Limb (tissue), 2 donors: ENCODE measurements around the gene KRTAP5-2.

Source experiments
- DNase-seq, 2 donors: peaks; one replicate each; pipeline ENCODE4 v3.0.0-alpha.2; 2016; ENCODE audit errors: extremely low spot score in 2 of 2

The KRTAP5-2 gene

GRCh38 chr11:1567721-1568100 lies 30.4 kb downstream of the KRTAP5-2 start:
- no peak for DNase-seq

- no peak for DNase-seq
These were observed 30.9 kb downstream of the KRTAP5-2 start for GRCh38 chr11:1567052-1567720.

DNA sequence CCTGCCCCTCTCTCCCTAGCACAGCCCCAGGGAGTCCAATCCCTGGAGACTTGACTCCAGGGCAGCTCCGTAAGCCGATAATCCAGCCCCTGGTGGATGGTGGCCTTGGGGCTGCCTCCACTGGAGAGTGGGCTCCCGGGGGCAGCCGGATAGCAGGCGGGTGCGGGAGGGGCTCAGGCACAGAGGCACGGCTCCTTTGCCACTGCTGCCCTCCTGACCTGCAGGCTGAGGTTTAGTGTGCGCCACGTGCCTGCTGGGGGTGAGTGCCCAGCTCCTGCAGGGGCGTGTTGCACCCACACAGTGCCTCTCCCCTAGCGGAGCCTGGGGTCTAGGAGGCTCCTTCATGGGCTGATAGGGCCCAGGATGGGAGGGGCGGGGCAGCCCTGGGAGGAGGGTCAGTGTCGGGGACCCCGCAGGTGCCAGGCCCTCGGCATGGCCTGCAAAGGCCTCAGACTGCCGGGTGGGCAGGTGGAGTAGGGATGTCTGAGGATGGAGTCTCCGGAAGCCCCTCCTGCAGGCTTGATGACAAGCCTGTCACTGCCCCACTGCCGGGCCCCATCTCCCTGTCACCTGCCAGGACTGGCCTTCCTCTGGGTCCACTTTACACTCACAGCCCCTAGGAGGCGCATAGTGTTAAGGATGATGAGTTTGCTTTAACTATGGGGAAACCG lies 31.6 kb downstream of the KRTAP5-2 start:
- DNase-seq, result no peak

DNA sequence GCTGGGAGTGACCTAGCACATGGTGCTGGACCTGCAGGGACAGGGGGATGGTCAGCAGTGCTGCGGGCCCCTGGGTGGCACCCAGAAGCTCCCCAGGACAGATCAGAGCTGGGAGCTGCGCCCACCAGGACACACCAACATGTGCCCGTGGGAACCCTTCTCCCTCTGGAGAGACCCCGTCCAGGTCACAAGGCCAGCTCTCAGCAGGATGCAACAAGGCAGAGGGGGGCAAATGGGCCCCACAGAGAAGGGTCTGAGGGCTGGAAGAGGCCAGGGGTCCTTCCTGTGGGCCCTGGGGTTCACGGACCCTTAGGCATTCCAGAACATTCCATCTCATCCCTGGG lies 32.2 kb downstream of the KRTAP5-2 start:
- DNase-seq, result no peak

DNA sequence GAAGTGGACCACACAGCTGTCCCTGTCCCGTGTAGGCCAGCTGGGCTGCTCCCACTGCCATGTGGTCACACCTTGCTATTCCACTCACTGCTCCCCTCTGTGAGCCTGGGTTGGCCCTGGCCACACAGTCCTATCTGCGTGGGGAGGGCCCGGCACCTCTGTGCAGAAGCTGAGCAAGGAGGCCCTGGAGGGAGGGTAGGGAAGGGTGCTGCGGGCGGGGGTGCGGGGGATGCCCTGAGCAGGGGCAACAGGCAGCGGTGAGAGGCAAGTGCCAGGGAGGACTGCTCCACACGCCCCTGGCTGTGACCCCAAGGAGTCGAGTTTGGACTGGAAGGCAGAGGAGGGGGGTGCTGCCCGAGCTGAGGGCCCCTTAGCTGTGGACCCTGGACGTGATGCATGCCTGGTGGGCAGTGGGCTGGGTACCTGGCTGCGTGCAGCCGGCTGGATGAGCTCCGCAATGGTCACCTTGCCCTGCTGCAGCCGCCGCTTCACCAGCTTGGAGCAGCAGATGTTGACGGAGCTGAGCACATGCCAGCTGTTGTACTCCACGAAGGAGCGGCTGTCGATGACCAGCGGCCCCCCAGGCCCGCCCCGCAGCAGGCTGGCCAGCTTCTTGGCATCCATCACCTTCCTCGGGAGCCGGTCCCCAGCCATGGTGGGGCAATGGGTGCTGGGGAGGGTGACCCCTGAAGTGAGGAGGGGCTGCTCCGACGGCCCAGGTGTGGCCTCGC lies 32.8 kb downstream of the KRTAP5-2 start:
- DNase-seq, result peak in 1 of 2 donors; percentile 35

GRCh38 chr11:1564535-1565172 lies 33.4 kb downstream of the KRTAP5-2 start:
- DNase-seq, result peak; percentile 47 to 86

DNA sequence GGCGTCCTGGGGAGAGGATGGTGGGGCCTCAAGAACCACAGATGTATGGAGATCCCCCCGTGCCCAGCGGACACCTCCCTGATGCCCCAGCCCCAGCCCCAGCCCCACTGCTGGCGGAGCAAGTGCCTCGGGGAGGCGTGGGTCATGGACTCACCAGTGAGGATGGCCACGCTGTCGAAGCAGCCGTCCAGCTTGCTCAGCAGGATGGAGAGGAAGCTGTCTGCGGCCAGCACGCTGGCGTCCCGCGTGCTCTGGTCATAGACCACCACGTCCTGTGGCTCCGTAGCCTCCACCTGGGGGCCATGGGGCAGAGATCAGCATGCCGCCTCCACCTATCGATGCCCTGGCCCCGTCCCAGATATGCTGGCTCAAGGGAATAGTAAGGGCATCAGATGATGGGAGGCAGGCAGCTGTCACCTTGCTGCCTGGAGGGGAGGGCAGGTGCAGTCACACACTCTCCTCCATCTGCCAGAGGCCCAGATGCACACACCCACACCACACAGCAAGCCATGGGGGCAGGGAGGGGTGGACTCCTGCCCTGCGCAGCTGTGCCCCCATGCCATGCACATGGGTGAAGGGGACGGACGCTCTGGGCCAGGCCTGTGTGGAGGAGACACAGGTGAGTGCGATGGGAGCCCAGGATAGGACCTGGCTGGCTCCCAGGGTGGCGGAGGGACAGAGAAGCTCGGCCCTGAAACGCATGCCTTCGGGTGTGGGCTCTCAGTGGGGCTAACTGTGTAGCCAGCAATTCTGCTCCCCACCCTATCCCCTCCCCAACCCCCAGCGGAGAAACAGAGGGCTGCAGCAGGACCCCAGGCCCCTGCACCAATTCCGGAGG lies 34.2 kb downstream of the KRTAP5-2 start:
- DNase-seq, result no peak

GRCh38 chr11:1563149-1563638 lies 34.9 kb downstream of the KRTAP5-2 start:
- DNase-seq, result peak in 1 of 2 donors; percentile 30

DNA sequence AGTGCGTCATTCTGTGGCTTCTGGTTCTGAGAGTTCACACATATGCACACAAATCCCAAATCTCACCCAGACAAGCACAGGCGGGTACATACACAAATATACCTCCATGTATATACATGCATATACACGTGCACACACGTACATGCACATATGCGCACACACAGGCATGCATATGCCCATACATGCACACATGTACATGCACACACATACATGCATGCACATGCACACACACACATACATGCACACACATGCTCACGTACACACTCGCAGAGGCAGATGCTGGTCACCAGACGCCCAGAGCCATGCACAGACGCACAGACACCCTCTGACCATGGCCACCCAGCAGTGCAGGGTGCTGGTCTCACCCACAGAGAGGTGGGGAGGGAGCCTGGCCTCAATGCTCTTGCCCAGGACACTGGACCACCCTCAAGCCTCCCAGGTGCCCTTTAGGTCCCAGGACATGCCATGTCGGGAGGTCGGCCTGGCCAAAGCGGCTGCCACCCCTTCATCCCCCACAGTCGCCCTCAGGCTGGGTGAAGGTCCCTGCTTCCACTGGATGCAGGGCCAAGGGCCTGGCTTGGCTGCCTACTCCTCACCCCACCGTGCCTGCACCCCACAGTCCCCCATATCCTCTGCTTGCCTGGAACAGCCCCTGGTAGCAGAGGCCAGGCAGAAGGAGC lies 35.5 kb downstream of the KRTAP5-2 start:
- no peak for DNase-seq

DNA sequence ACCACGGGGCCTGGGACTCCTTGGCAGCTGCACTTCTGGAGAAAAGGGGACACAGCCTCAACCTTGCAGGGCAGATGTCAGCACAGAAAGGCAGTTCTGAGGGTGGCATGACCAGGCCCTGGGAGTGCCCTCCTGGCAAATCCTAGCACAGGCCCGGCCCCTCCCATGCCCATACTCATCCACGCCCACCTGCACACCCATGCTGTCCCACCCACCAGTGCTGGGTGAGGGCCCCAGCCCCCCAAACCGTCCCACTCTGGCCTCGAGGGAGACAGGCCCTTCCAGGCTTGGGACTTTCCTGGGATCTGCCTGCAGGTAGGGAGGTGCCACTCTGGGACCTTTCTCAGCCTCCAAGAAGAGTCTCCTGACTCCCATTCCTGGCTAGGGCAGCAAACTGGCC lies 36.1 kb downstream of the KRTAP5-2 start:
- DNase-seq, result no peak

- DNase-seq, result no peak
These were observed 36.8 kb downstream of the KRTAP5-2 start for GRCh38 chr11:1561266-1561665.

GRCh38 chr11:1560649-1561251 lies 37.3 kb downstream of the KRTAP5-2 start:
- no peak for DNase-seq

DNA sequence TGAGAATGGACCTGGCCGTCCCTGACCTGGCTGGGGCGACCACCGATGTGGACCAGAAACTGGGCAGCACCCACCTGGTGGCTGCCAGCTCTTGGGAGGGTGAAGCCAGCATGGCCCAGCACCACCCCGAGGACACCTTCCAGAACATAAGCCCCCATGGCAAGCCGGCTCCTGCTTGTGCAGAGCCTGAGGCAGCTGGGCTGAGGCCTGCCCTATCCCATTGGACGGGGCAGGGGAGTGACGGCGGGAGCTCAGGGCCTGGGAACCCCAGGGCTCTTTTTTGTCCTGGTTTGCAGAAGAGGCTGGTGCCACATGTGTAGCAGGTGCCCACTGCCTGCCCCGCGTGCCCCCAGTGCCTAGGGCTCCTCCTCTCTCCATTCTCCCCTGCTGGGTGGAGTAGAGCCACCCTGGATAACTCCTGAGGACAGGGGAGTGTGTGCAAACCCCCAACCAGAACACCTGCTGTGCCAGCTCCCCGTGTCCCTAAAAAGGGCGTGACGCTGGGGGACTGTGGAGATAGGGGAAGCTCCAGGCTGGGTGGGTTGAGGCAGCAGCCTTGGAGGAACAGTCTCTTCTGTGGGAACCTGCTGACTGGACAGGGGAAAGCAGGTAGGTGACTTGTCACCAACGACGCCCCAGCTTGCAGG lies 38.0 kb downstream of the KRTAP5-2 start:
- no peak for DNase-seq

DNA sequence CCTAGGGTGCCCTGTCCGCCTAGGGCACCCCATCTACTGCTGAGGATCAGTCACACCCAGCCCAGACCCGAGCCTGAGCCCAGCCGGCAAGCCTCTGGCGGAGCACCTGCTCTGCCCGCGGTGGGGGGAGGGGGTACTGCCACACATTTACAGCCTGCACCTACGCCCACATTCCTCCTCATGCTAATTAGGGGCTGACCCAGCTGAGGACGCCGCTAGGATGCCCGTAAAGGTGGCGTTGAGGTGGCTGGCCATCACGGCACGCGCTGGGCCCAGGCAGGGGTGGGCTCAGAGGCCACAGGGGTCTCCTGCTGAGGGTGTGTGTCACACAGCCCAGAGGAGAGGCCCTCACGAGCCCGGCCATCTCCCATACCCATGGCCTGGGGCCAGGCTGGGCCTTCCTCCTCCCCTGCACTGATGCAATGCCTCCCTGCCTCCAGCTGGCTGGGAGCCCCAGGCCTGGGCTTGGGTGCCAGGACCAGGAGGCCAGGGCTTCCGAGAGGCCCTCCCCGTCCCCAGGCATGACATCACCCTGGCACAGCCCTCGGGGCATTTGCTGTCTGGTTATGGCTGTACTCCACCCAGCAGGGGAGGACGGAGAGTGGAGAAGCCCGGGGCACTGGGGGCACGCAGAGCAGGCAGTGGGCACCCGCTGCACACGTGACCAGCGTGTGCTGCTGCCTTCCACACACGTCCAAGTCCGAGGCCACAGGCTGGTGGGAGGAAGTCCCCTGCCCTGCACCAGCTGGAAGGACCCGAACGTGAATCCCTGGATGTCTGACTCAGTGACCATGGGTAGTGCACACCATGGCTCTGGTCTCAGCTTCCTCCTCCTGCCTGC lies 38.8 kb downstream of the KRTAP5-2 start:
- DNase-seq, result peak in 1 of 2 donors; percentile 63

- no peak for DNase-seq
These were observed 39.4 kb downstream of the KRTAP5-2 start for GRCh38 chr11:1558775-1559110.

GRCh38 chr11:1557904-1558774 lies 40.0 kb downstream of the KRTAP5-2 start:
- DNase-seq, result peak in 1 of 2 donors; percentile 61

DNA sequence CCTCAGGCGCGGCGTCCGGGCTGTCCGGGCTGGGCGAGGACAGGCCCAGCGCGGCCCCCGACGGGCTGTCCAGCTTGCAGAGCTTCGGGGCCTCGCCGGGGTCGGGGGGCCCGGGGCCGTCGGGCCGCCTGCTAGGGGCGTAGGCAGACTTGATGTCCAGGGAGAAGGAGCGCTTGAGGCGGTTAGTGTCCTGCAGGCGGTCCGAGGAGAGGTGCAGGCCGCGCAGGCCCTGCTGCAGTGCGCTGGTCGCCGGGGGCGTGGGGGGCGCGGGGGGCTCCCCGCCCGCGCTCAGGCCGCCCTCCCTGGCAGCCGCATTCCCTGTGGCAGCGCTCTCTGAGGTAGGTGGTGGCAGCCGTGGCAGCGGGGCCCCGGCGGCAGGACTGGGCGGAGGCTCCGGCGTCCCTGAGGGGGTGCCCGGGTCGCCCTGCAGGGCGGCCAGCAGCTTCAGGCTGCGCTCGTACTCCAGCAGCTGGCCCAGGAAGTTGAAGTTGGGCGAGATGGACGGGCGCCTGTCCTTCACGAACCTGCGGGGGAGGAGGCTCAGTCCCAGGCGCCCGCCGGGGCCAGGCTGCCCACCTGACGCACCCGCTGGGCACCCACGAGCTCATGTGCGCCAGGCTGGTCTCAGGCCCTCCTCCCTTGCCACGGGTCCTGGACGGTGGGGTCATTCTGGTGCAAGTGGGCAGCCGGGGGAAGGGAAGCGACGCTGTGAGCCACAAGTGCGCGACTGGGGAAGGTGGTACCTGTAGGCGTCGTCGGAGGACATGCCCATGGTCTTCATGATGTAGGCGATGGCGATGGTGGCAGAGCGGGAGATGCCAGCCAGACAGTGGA lies 40.8 kb downstream of the KRTAP5-2 start:
- no peak for DNase-seq
